MCF 10A (cell line): Measurements from ENCODE around the gene C1orf116. TPM values are rescaled to one million over a fixed set of nuclear protein-coding genes. Genes with fewer than 3 reads are reported as not detected.

Source experiments
- BruUV-seq: library from RNA; stranded (reverse); fragments of 400-500 nt; replicated peaks from 2 replicates; lab custom pipeline; 2021; lab: Mats Ljungman, UMichigan
- CTCF ChIA-PET: fragments of 300-600 bp; sonication (Branson Sonifier 250); formaldehyde crosslinking; extraction: SDS; loops from one replicate; lab custom pipeline; 2021; ENCODE audit warnings: antibody characterized with exemption, inconsistent platforms; lab: Yijun Ruan, JAX
- POLR2A ChIA-PET: fragments of 300-600, 350-650 bp; sonication (Branson Sonifier 250); formaldehyde crosslinking; extraction: SDS; loops from one replicate; lab custom pipeline; 2020; ENCODE audit warnings: antibody characterized with exemption, inconsistent platforms; lab: Yijun Ruan, JAX
- DNase-seq: peaks from one replicate; pipeline ENCODE4 v3.0.0-alpha.2; 2018; ENCODE audit not compliant: unreplicated experiment
- H3K27ac Mint-ChIP-seq: one replicate; pipeline ENCODE4 v1.8.0; 2022; ENCODE audit warnings: mild to moderate bottlenecking, low read depth, mixed read lengths; ENCODE audit not compliant: unreplicated experiment
- H3K27me3 Mint-ChIP-seq: one replicate; pipeline ENCODE4 v1.8.0; 2022; ENCODE audit warnings: mixed read lengths; ENCODE audit not compliant: insufficient read depth, unreplicated experiment
- H3K36me3 Mint-ChIP-seq: one replicate; pipeline ENCODE4 v1.8.0; 2022; ENCODE audit warnings: mild to moderate bottlenecking, moderate library complexity, mixed read lengths; ENCODE audit not compliant: insufficient read depth, unreplicated experiment
- H3K4me1 Mint-ChIP-seq: one replicate; pipeline ENCODE4 v1.8.0; 2022; ENCODE audit warnings: mixed read lengths; ENCODE audit not compliant: insufficient read depth, unreplicated experiment
- H3K4me3 Mint-ChIP-seq: one replicate; pipeline ENCODE4 v1.8.0; 2022; ENCODE audit warnings: mild to moderate bottlenecking, moderate library complexity, mixed read lengths; ENCODE audit not compliant: unreplicated experiment
- H3K9me3 Mint-ChIP-seq: one replicate; pipeline ENCODE4 v1.8.0; 2022; ENCODE audit warnings: mixed read lengths; ENCODE audit not compliant: unreplicated experiment
- intact Hi-C: fragments of 100-400 bp; cut with micrococcal nuclease; formaldehyde crosslinking; loops from 2 replicates; pipeline ENCODE4 v1.14.1; 2022
- total RNA-seq: library from RNA; stranded (reverse); gene quantifications from 2 replicates; pipeline ENCODE4 v1.2.3, GENCODE V29; 2022
- TF ChIP-seq, protein P1 (sequence below): fragments of 200-600 bp; IDR thresholded peaks from one replicate; pipeline ENCODE4 v1.8.0; 2022; ENCODE audit warnings: antibody characterized with exemption, mild to moderate bottlenecking; ENCODE audit not compliant: unreplicated experiment

Gene C1orf116
- total RNA-seq, 1 experiment from 2014 or later = 35.4 TPM

DNA sequence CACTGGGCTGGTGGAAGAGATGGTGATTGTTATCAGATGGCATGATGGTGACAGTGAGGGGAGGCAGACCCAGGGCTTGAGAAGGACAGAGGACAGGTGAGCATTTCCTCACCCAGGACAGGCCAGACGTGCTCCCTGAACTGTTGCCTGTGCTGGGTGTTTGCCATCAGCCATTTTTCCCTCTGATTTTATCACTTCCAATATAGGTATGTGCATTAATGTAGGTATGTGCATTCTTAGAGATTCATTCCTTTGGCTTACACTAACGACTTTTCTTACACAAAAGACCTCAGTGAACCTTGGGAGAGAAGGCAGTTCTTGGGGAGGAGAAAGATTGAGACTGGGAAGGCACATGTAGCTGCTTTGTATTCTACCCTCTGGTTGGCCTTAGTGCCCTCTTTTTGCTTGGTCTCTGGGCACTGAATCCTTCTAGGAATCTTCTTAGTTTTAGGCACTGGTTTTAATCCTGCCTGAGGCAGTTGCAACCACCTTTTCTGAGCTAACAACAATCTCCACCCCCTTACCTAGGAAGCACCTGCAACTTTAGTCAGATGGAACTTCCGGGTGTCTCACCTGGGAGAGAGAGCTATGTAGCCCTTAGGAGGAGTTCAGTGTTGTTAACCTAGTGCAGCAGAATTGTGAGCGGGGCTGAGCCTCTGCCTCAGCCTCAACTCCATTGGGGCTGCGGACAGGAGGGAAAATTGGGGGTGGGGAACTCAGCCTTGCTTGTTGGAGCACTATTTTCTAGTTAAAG lies 30.9 kb downstream of the C1orf116 start:
- Mint-ChIP-seq H3K27ac (peak overlapping the region; percentile 75), H3K9me3 (no peaks in the 10 kb centered on the region), H3K36me3 (peaks cover 6% of the 10 kb centered on the region), H3K4me1 (peaks cover 45% of the 10 kb centered on the region), H3K27me3 (no peaks in the 10 kb centered on the region), H3K4me3 (no peak overlapping the region)
- TF ChIP-seq, protein P1, sequence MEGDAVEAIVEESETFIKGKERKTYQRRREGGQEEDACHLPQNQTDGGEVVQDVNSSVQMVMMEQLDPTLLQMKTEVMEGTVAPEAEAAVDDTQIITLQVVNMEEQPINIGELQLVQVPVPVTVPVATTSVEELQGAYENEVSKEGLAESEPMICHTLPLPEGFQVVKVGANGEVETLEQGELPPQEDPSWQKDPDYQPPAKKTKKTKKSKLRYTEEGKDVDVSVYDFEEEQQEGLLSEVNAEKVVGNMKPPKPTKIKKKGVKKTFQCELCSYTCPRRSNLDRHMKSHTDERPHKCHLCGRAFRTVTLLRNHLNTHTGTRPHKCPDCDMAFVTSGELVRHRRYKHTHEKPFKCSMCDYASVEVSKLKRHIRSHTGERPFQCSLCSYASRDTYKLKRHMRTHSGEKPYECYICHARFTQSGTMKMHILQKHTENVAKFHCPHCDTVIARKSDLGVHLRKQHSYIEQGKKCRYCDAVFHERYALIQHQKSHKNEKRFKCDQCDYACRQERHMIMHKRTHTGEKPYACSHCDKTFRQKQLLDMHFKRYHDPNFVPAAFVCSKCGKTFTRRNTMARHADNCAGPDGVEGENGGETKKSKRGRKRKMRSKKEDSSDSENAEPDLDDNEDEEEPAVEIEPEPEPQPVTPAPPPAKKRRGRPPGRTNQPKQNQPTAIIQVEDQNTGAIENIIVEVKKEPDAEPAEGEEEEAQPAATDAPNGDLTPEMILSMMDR = no peak
- ChIA-PET POLR2A (interaction anchor here (0.6 to 26.6 kb wide), 4 partner anchors 9 to 706 kb away, joined by 3 to 936 read pairs (median 3); partner anchors contain the start of gene C1orf116), CTCF (interaction anchor here (0.8 to 1.8 kb wide), 5 partner anchors 19 to 90 kb away, joined by 3 to 17 read pairs (median 3); no protein-coding TSS in a partner anchor)
- intact Hi-C loops = no loop called here
- DNase-seq = peak; percentile 50
- BruUV-seq = no TSS peak

GRCh38 chr1:207000651-207001291 lies 31.8 kb downstream of the C1orf116 start:
- Mint-ChIP-seq H3K27ac (no peak overlapping the region), H3K4me1 (peaks cover 36% of the 10 kb centered on the region), H3K9me3 (no peaks in the 10 kb centered on the region), H3K4me3 (no peak overlapping the region), H3K27me3 (no peaks in the 10 kb centered on the region), H3K36me3 (peaks cover 6% of the 10 kb centered on the region)
- ChIA-PET CTCF (interaction anchor here (0.6 to 1.8 kb wide), 2 partner anchors 18 to 367 kb away, joined by 5 to 17 read pairs; no protein-coding TSS in a partner anchor), POLR2A (interaction anchor here (0.7 to 26.6 kb wide), 4 partner anchors 19 to 366 kb away, joined by 3 to 936 read pairs (median 4); partner anchors contain the start of gene C1orf116)
- no peak for DNase-seq
- TF ChIP-seq, protein P1 = no peak
- intact Hi-C loops = no loop called here
- no TSS peak for BruUV-seq

- no peaks in the 10 kb centered on the region for H3K9me3 Mint-ChIP-seq
- intact Hi-C loops = no loop called here
- peak; percentile 78 for DNase-seq
- ChIA-PET CTCF (interaction anchor here (1.7 to 2.0 kb wide), 2 partner anchors 16 to 21 kb away, joined by 6 to 12 read pairs; no protein-coding TSS in a partner anchor), POLR2A (interaction anchor here (0.6 to 26.6 kb wide), 5 partner anchors 8 to 203 kb away, joined by 3 to 936 read pairs (median 3); partner anchors contain the start of genes C1orf116 and PFKFB2)
- H3K4me1 Mint-ChIP-seq = peaks cover 26% of the 10 kb centered on the region
- H3K36me3 Mint-ChIP-seq = peaks cover 6% of the 10 kb centered on the region
- no TSS peak for BruUV-seq
- H3K4me3 Mint-ChIP-seq = no peak overlapping the region
- no peak overlapping the region for H3K27ac Mint-ChIP-seq
- no peaks in the 10 kb centered on the region for H3K27me3 Mint-ChIP-seq
- TF ChIP-seq, protein P1 = no peak
Observed at GRCh38 chr1:206998816-206999215, 33.7 kb downstream of the C1orf116 start.

DNA sequence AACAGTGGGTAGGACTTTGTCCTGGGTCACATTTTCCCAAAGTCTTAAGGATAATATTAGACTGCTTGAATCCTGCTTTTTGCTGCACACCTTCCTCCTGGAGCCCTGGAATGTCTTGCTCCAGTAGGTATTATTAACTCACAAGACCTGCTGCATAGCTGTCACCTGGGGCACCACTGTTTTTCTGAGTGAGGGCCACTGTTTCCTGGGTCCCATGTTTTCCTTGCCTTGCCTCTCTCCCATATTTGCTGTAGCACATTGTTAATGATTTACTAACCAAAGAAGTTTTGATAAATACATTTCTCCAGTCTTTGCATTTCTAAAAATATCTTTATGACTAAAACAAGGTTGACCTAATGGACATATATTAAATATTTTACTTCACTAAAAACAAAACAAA lies 39.8 kb downstream of the C1orf116 start:
- peaks cover 7% of the 10 kb centered on the region for H3K36me3 Mint-ChIP-seq
- no peaks in the 10 kb centered on the region for H3K9me3 Mint-ChIP-seq
- no peak for DNase-seq
- no peak overlapping the region for H3K27ac Mint-ChIP-seq
- no peaks in the 10 kb centered on the region for H3K27me3 Mint-ChIP-seq
- no peak overlapping the region for H3K4me3 Mint-ChIP-seq
- ChIA-PET POLR2A (interaction anchor here (0.6 to 26.6 kb wide), 5 partner anchors 9 to 412 kb away, joined by 3 to 936 read pairs (median 4); partner anchors contain the start of gene C1orf116), CTCF (interaction anchor here (0.6 to 8.8 kb wide), 9 partner anchors 11 to 904 kb away, joined by 3 to 98 read pairs (median 5); no protein-coding TSS in a partner anchor)
- TF ChIP-seq, protein P1 = no peak
- intact Hi-C loops = no loop called here
- BruUV-seq = no TSS peak
- H3K4me1 Mint-ChIP-seq = no peaks in the 10 kb centered on the region
